Adipose tissue (tissue), 3 donors: ENCODE results near the gene GPRC5D. TPM values are rescaled to one million over a fixed set of nuclear protein-coding genes. Genes with fewer than 3 reads are reported as not detected.

ENCODE experiments used
- H3K27ac ChIP-seq: one replicate; pipeline ENCODE4 v1.5.1; 2013; ENCODE audit warnings: low read depth, low read length
- WGBS, 3 donors: extraction: QIAGEN DNeasy Blood & Tissue Kit; methylation state at CpG; one replicate each; pipeline ENCODE4 v1.1.7; 2013; 5-methylcytosine and 5-hydroxymethylcytosine counted together
- polyA plus RNA-seq, 3 donors: library from polyadenylated mRNA; stranded (reverse); fragments of 200-250 nt; gene quantifications; one replicate each; pipeline ENCODE4 v1.2.3, GENCODE V29; 2013
- donor health status: healthy with polysubstance abuse.
- donor health status: Bipolar disorder and iron deficiency.
- donor health status: healthy.

The GPRC5D gene
- polyA plus RNA-seq, 3 donors: 0.13 to 0.15 TPM; not detected in 1

GRCh38 chr12:12946686-12947355 lies 5.1 kb downstream of the GPRC5D start:
- 71 to 92% (median 86%) methylated on average over 7 of the region's 7 CpGs for WGBS, 3 donors
- no peak overlapping the region for H3K27ac ChIP-seq

- no peak overlapping the region for H3K27ac ChIP-seq
These were observed 6.4 kb downstream of the GPRC5D start for GRCh38 chr12:12945591-12945990.

GRCh38 chr12:12943586-12944260 lies 8.2 kb downstream of the GPRC5D start:
- WGBS, 3 donors: 85 to 87% (median 85%) methylated on average over 8 of the region's 8 CpGs
- H3K27ac ChIP-seq: no peak overlapping the region

- WGBS, 3 donors: 92 to 94% (median 93%) methylated on average over 10 of the region's 10 CpGs
- H3K27ac ChIP-seq: no peak overlapping the region
These were observed 10.3 kb downstream of the GPRC5D start for GRCh38 chr12:12941450-12942350.

GRCh38 chr12:12939888-12940287 lies 12.1 kb downstream of the GPRC5D start:
- no peak overlapping the region for H3K27ac ChIP-seq
- 77 to 86% (median 83%) methylated on average over 1 of the region's 1 CpG for WGBS, 3 donors

GRCh38 chr12:12938541-12938940 lies 13.4 kb downstream of the GPRC5D start:
- WGBS, 3 donors: 82 to 85% (median 84%) methylated on average over 5 of the region's 5 CpGs
- no peak overlapping the region for H3K27ac ChIP-seq

GRCh38 chr12:12936983-12937491 lies 14.9 kb downstream of the GPRC5D start:
- WGBS, 3 donors: 95 to 97% (median 96%) methylated on average over 11 of the region's 11 CpGs
- H3K27ac ChIP-seq: no peak overlapping the region

- WGBS, 3 donors: 49 to 76% (median 75%) methylated on average over 8 of the region's 8 CpGs
- no peak overlapping the region for H3K27ac ChIP-seq
These were observed 17.4 kb downstream of the GPRC5D start for GRCh38 chr12:12934556-12934955.

GRCh38 chr12:12933742-12934141 lies 18.2 kb downstream of the GPRC5D start:
- 94 to 97% (median 95%) methylated on average over 4 of the region's 4 CpGs for WGBS, 3 donors
- H3K27ac ChIP-seq: no peak overlapping the region

- WGBS, 3 donors: 70 to 92% (median 78%) methylated on average over 2 of the region's 2 CpGs
- no peak overlapping the region for H3K27ac ChIP-seq
These were observed 21.2 kb downstream of the GPRC5D start for GRCh38 chr12:12930633-12931219.

GRCh38 chr12:12929696-12930095 lies 22.3 kb downstream of the GPRC5D start:
- 86 to 94% (median 91%) methylated on average over 6 of the region's 6 CpGs for WGBS, 3 donors
- H3K27ac ChIP-seq: no peak overlapping the region

- 20 to 79% (median 75%) methylated on average over 26 to 27 of the region's 27 CpGs for WGBS, 3 donors
- H3K27ac ChIP-seq: no peak overlapping the region
These were observed 24.5 kb downstream of the GPRC5D start for GRCh38 chr12:12927211-12928079.

GRCh38 chr12:12926571-12927071 lies 25.3 kb downstream of the GPRC5D start:
- 73 to 85% (median 83%) methylated on average over 18 of the region's 18 CpGs for WGBS, 3 donors
- H3K27ac ChIP-seq: no peak overlapping the region

GRCh38 chr12:12925388-12925787 lies 26.6 kb downstream of the GPRC5D start:
- 32 to 57% (median 41%) methylated on average over 1 of the region's 1 CpG for WGBS, 3 donors
- H3K27ac ChIP-seq: no peak overlapping the region

- H3K27ac ChIP-seq: no peak overlapping the region
- 78 to 92% (median 90%) methylated on average over 4 of the region's 4 CpGs for WGBS, 3 donors
These were observed 27.8 kb downstream of the GPRC5D start for GRCh38 chr12:12924169-12924568.

- no peak overlapping the region for H3K27ac ChIP-seq
- WGBS, 3 donors: 66 to 91% (median 91%) methylated on average over 7 of the region's 7 CpGs
These were observed 29.0 kb downstream of the GPRC5D start for GRCh38 chr12:12922978-12923377.

- WGBS, 3 donors: 40 to 71% (median 45%) methylated on average over 6 of the region's 6 CpGs
- no peak overlapping the region for H3K27ac ChIP-seq
These were observed 29.8 kb downstream of the GPRC5D start for GRCh38 chr12:12922191-12922616.
